ENCODE measurements around the gene ADAMTS7. TPM values are rescaled to one million over a fixed set of nuclear protein-coding genes. Genes with fewer than 3 reads are reported as not detected.
"Not testable (repeated sequence)": the region's sequence is repeated elsewhere in the genome, so short reads cannot be mapped to it uniquely, and the experiment has no call there.

The ADAMTS7 gene
- total RNA-seq, 1 experiment from 2014 or later: 23.1 TPM

GRCh38 chr15:78788016-78788660 lies 23.1 kb downstream of the ADAMTS7 start:
- Mint-ChIP-seq H3K9me3 (no peaks in the 10 kb centered on the region), H3K27ac (no peak overlapping the region), H3K4me3 (no peak overlapping the region), H3K36me3 (ENCODE audit: insufficient read depth in 1 of 3, low read depth in 3 of 3) (peaks cover 20 to 39% (median 30%) of the 10 kb centered on the region in 3 experiments; a peak in 6 of 7 replicates), H3K27me3 (ENCODE audit: low read depth) (no peaks in the 10 kb centered on the region), H3K4me1 (no peaks in the 10 kb centered on the region)
- no peak overlapping the region for H3K4ac ChIP-seq (ENCODE audit: low read depth, low read length)
- no peak overlapping the region for H4K5ac ChIP-seq (ENCODE audit: insufficient read length, low read depth, low read length)
- TF ChIP-seq, protein P1, sequence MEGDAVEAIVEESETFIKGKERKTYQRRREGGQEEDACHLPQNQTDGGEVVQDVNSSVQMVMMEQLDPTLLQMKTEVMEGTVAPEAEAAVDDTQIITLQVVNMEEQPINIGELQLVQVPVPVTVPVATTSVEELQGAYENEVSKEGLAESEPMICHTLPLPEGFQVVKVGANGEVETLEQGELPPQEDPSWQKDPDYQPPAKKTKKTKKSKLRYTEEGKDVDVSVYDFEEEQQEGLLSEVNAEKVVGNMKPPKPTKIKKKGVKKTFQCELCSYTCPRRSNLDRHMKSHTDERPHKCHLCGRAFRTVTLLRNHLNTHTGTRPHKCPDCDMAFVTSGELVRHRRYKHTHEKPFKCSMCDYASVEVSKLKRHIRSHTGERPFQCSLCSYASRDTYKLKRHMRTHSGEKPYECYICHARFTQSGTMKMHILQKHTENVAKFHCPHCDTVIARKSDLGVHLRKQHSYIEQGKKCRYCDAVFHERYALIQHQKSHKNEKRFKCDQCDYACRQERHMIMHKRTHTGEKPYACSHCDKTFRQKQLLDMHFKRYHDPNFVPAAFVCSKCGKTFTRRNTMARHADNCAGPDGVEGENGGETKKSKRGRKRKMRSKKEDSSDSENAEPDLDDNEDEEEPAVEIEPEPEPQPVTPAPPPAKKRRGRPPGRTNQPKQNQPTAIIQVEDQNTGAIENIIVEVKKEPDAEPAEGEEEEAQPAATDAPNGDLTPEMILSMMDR (conservative IDR thresholded peaks at IDR 0.05): no peak
- H2BK5ac ChIP-seq (ENCODE audit: insufficient read length, low read length): no peak overlapping the region
- no CpG with 5 or more reads among the region's 14 CpGs for WGBS (ENCODE audit: extremely low coverage, insufficient read length, low lambda C conversion rate)
- H3K4me2 ChIP-seq (ENCODE audit: insufficient read depth, insufficient read length, low read length): no peak overlapping the region
- no peak overlapping the region for H2BK120ac ChIP-seq (ENCODE audit: low read depth, low read length, poor library complexity, severe bottlenecking)
- no peak overlapping the region for H4K8ac ChIP-seq (replicated peaks; ENCODE audit: insufficient read length, low read depth, low read length)
- no peak overlapping the region for H2BK12ac ChIP-seq (ENCODE audit: insufficient read length, low read depth, low read length)
- no peak overlapping the region for H3T11ph ChIP-seq (ENCODE audit: low read length)
- no peaks in the 10 kb centered on the region for H3K23me2 ChIP-seq (ENCODE audit: insufficient read length, low read depth, low read length, poor library complexity, severe bottlenecking)
- H4K91ac ChIP-seq (ENCODE audit: insufficient read length, low read depth, low read length): no peak overlapping the region
- H2AK5ac ChIP-seq (ENCODE audit: insufficient read length, low read length): no peak overlapping the region
- H3K79me1 ChIP-seq (ENCODE audit: insufficient read depth, low read depth, low read length, poor library complexity, severe bottlenecking): no peaks in the 10 kb centered on the region
- H3K23ac ChIP-seq (ENCODE audit: insufficient read length, low read depth, low read length): no peak overlapping the region
- no peak overlapping the region for H3K27ac ChIP-seq (ENCODE audit: insufficient read length, low read depth, low read length)
- DNase-seq: no peak
- no peak overlapping the region for H3K9ac ChIP-seq (ENCODE audit: extremely low read depth, insufficient read length, low read length)
- H2BK20ac ChIP-seq (ENCODE audit: low read depth, low read length, poor library complexity, severe bottlenecking): no peak overlapping the region
- no peaks in the 10 kb centered on the region for H3K9me3 ChIP-seq (ENCODE audit: control insufficient read depth, low read depth, low read length)
- H4K20me1 ChIP-seq (ENCODE audit: control insufficient read depth, insufficient read depth, insufficient read length): no peaks in the 10 kb centered on the region
- no peak overlapping the region for H2BK15ac ChIP-seq (ENCODE audit: low read depth, low read length)
- H3K56ac ChIP-seq (ENCODE audit: insufficient read length, low read depth, low read length): no peak overlapping the region
- H3K14ac ChIP-seq (ENCODE audit: insufficient read depth, low read length): no peak overlapping the region
- H3K4me1 ChIP-seq (ENCODE audit: insufficient read depth, low read length): no peaks in the 10 kb centered on the region
- no peak overlapping the region for H2AFZ ChIP-seq (ENCODE audit: low read length)
- H3K79me2 ChIP-seq (ENCODE audit: insufficient read depth, low read length): no peaks in the 10 kb centered on the region
- H3K18ac ChIP-seq (ENCODE audit: insufficient read length, low read depth, low read length): no peak overlapping the region
- H3K27me3 ChIP-seq (ENCODE audit: insufficient read depth, low read length): no peaks in the 10 kb centered on the region

- H2BK120ac ChIP-seq (ENCODE audit: low read depth, low read length, poor library complexity, severe bottlenecking); H3K4me1 Mint-ChIP-seq; H2BK20ac ChIP-seq (ENCODE audit: low read depth, low read length, poor library complexity, severe bottlenecking); H3K56ac ChIP-seq (ENCODE audit: insufficient read length, low read depth, low read length); H3K9me3 Mint-ChIP-seq; H2BK5ac ChIP-seq (ENCODE audit: insufficient read length, low read length); H3K23ac ChIP-seq (ENCODE audit: insufficient read length, low read depth, low read length); H3K27ac ChIP-seq (ENCODE audit: insufficient read length, low read depth, low read length); H3T11ph ChIP-seq (ENCODE audit: low read length); H3K79me2 ChIP-seq (ENCODE audit: insufficient read depth, low read length); H3K4ac ChIP-seq (ENCODE audit: low read depth, low read length); H2AK5ac ChIP-seq (ENCODE audit: insufficient read length, low read length); H4K8ac ChIP-seq (replicated peaks; ENCODE audit: insufficient read length, low read depth, low read length); H3K4me1 ChIP-seq (ENCODE audit: insufficient read depth, low read length); H3K4me3 Mint-ChIP-seq; H3K23me2 ChIP-seq (ENCODE audit: insufficient read length, low read depth, low read length, poor library complexity, severe bottlenecking); H3K14ac ChIP-seq (ENCODE audit: insufficient read depth, low read length); H4K91ac ChIP-seq (ENCODE audit: insufficient read length, low read depth, low read length); H3K27me3 Mint-ChIP-seq (ENCODE audit: low read depth); H4K5ac ChIP-seq (ENCODE audit: insufficient read length, low read depth, low read length); H3K9me3 ChIP-seq (ENCODE audit: control insufficient read depth, low read depth, low read length); H3K4me2 ChIP-seq (ENCODE audit: insufficient read depth, insufficient read length, low read length); H3K79me1 ChIP-seq (ENCODE audit: insufficient read depth, low read depth, low read length, poor library complexity, severe bottlenecking); H3K27me3 ChIP-seq (ENCODE audit: insufficient read depth, low read length); H4K20me1 ChIP-seq (ENCODE audit: control insufficient read depth, insufficient read depth, insufficient read length); H3K27ac Mint-ChIP-seq; H2BK15ac ChIP-seq (ENCODE audit: low read depth, low read length); H2BK12ac ChIP-seq (ENCODE audit: insufficient read length, low read depth, low read length); H3K18ac ChIP-seq (ENCODE audit: insufficient read length, low read depth, low read length); H3K9ac ChIP-seq (ENCODE audit: extremely low read depth, insufficient read length, low read length); DNase-seq; H2AFZ ChIP-seq (ENCODE audit: low read length): not testable (repeated sequence)
- H3K36me3 Mint-ChIP-seq (ENCODE audit: insufficient read depth in 1 of 3, low read depth in 3 of 3): peaks cover 9 to 19% (median 19%) of the 10 kb centered on the region in 3 experiments; a peak in 6 of 7 replicates
- WGBS (ENCODE audit: extremely low coverage, insufficient read length, low lambda C conversion rate): no CpG with 5 or more reads among the region's 2 CpGs
These were observed 28.9 kb downstream of the ADAMTS7 start for GRCh38 chr15:78782402-78782801.
